Measurements from ENCODE around the gene PSMF1.

The PSMF1 gene

GRCh38 chr20:1164871-1165270, 46.5 kb downstream of the PSMF1 start:
- DNase-seq (ENCODE audit: low read depth in 2 of 2): no peak

DNA sequence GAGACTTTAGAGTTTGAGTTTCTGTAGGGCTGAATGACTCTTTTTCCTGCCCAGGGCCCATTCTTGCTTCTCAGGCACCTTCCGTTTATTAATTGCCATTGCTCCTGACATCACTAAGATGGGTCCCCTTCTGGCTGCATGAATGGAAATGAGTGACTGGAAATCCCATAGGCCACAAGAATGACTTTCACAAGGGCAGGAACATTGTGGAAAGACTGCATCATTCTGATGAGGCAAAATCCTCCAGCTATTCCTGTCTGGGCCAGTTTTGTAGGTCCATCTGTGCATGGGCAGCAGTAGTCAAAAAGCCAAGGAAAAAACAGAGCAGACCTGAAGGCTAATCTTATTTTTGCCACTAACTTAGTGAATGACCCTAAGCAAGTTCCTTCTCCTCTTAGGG, 47.1 kb downstream of the PSMF1 start:
- DNase-seq (ENCODE audit: low read depth in 2 of 2): no peak

GRCh38 chr20:1165941-1166340, 47.5 kb downstream of the PSMF1 start:
- no peak for DNase-seq (ENCODE audit: low read depth in 2 of 2)

DNA sequence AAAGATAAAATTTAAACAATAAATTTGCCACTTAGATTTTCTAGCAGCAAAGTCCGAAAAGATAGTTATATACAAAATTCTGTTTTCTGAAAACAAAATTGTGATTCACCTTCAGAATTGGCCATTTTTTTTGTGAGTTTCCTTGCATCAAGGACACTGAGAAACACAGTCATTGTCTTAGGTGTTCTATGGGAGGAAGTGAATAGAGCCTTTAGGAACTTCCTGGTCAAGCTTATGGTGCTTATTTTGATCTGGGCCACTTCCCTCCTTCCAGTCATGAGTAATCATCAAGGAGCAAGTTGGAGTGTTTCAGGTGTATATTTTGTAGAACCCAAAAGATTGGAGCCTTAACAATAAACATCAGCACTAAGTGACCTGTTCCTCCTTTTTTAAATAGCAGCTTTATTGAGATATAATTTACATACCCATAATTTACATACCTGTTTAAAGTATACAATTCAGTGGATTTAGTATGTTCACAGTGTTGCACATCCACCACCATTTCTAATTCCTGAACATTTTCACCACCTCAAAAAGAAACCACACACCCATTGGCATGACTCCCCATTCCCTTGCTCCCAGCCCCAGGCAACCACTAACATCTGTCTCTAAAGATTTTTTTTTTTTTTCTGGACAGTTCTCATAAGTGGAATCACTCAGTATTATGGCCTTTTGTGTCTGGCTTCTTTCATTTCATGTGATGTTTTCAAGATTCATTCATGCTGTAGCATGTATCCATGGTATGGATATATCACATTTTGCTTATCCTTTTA, 48.7 kb downstream of the PSMF1 start:
- DNase-seq (ENCODE audit: low read depth in 2 of 2): no peak

GRCh38 chr20:1169224-1169623, 50.8 kb downstream of the PSMF1 start:
- DNase-seq (ENCODE audit: low read depth in 2 of 2): no peak

- DNase-seq (ENCODE audit: low read depth in 2 of 2): no peak
These were observed 53.2 kb downstream of the PSMF1 start for GRCh38 chr20:1171461-1172093.

DNA sequence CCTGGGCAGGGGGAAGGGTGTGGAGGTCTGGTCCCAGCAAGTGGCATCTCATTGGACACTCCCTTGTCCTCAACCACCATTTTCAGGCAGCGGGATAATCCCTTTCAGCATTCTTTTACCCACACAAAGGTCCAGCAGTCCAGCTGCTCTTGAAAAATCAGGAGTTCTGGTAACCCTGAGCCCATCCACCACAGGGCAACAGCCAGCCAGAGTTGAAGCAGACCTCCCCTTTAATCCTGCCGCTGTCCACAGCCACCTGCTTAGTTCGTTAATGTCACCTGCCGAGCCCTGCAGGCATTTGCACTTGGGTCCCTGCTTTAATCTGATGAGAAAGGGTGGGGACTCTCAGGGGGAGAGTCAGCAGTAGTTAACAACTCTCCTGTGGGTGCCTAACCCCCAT, 55.3 kb downstream of the PSMF1 start:
- no peak for DNase-seq (ENCODE audit: low read depth in 2 of 2)

DNA sequence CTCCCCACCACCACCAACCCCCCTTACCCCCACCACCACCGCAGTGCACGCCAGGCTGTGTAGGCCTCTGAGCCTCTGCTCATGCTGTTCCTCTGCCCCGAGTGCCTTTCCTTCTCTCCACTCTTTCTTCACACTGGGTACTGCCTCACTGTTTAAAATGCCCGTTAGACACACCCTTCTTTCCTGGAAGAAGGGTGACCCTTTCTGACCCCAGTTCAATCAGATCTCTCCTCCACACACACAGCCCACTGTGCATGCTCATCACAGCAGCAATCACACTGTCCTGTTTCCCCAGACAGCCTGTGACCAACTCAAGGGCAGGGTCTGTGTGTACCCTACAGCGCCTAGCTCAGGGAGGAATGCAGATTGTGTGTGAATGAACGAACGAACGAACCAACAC, 56.4 kb downstream of the PSMF1 start:
- no peak for DNase-seq (ENCODE audit: low read depth in 2 of 2)

- DNase-seq (ENCODE audit: low read depth in 2 of 2): no peak
These were observed 59.3 kb downstream of the PSMF1 start for GRCh38 chr20:1177680-1178079.

DNA sequence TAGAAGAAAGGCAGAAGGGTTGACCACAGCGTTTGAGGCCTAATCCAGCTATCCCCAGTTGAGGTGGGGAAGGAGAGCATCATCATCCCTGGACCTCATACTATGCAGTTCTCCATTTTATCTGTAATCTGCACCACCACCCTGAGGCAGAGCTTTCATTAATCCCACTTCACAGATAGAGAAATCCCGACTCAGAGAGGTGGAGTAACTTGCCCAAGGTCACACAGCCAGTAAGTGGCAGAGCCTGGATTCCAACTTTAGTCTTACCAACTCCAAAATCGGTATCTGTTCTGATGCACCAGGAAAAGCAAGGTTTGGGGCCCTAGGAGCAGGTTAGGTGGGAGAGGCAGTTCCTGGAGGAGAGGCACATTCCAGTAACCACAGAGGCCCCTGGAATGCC, 59.7 kb downstream of the PSMF1 start:
- no peak for DNase-seq (ENCODE audit: low read depth in 2 of 2)

- no peak for DNase-seq (ENCODE audit: low read depth in 2 of 2)
These were observed 60.2 kb downstream of the PSMF1 start for GRCh38 chr20:1178623-1179022.

- DNase-seq (ENCODE audit: low read depth in 2 of 2): no peak
These were observed 62.5 kb downstream of the PSMF1 start for GRCh38 chr20:1180949-1181348.

DNA sequence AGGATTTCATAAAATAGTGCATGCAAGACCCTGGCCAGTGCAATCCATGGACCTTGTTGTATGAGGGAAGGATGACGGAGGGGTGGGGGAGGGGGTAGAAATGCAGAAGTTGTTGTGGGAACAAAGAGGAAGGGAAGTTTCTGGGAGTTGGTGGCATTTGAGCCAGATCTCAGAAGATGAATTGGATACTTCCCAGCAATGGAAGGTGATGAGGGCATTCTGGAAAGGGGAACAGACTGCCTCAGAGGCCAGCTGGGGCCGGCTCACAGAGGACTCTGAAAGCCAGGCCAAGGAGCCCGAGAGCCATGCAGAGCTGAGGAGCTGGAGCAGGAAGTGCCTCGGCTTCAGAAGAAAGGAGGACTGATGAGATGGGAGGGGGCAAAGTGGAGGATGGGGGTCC, 63.7 kb downstream of the PSMF1 start:
- DNase-seq (ENCODE audit: low read depth in 2 of 2): no peak

GRCh38 chr20:1183153-1183552, 64.8 kb downstream of the PSMF1 start:
- DNase-seq (ENCODE audit: low read depth in 2 of 2): no peak

DNA sequence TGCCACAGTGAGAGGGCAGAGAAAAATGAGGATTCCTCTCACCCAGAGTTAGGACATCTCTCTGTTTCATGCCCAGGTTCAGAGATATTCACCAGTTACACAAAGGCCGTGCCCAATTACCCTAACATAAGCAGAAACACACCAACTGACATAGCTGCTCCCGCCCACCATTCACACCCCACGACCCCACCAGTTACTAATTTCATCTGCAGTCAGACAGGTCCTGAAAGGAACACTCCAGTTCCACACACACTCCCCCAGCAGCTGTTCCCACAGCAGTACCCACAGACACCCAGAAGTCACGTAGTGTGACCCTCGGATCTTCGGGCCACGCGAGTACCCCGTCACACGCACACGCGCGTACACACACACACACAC, 65.8 kb downstream of the PSMF1 start:
- DNase-seq (ENCODE audit: low read depth in 2 of 2): no peak

GRCh38 chr20:1184638-1185315, 66.4 kb downstream of the PSMF1 start, which contains the start of gene TMEM74B:
TMEM74B (minus strand) TSS chr20:1184981; CDS start chr20:1183801, 1,180 bp downstream.
- DNase-seq (ENCODE audit: low read depth in 2 of 2): no peak

- DNase-seq (ENCODE audit: low read depth in 2 of 2): no peak
These were observed 66.9 kb downstream of the PSMF1 start for GRCh38 chr20:1185316-1185741.

- DNase-seq (ENCODE audit: low read depth in 2 of 2): no peak
These were observed 67.5 kb downstream of the PSMF1 start for GRCh38 chr20:1185790-1186334.

GRCh38 chr20:1186367-1186991, 68.1 kb downstream of the PSMF1 start:
- DNase-seq (ENCODE audit: low read depth in 2 of 2): no peak

DNA sequence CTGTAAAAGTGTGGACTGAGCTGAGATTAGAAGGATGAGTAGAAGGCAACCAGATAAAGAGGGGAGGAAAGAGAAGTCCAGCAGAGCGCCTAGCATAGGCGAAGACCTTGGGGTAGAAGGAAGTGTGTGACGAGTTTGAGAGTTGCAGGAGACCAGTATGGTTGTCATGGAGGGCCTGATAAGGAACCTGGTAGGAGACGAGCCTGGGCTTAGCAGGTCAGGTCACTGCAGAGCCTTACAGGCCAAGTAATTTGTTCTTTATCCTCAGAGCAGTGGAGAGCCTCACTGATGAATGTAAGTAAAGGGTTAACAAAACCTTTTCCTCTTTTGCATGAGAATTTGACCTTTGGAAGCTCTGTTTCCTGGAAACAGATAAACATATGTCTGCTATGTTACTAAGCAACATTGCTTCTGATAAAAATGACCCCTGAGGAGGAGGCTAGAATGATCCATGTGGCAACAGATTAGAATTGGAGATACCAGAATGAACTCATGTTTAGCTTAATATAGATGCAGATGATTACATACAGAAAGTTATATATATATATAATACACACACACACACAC, 69.3 kb downstream of the PSMF1 start:
- DNase-seq (ENCODE audit: low read depth in 2 of 2): no peak

DNA sequence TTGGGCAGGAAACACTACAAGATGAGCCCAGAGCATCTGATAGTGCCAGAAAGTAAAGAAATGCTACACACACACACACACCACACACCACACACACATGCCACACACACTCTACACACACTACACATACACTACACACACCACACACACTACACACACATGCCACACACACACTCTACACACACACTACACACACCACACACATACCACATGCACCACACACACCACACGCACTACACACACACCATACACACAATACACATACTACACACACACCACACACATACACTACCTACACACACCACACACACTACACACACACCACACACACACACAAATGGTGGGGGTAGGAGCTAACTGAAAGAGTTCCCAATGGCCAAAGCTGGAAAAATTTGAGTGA, 69.9 kb downstream of the PSMF1 start:
- DNase-seq (ENCODE audit: low read depth in 2 of 2): no peak

DNA sequence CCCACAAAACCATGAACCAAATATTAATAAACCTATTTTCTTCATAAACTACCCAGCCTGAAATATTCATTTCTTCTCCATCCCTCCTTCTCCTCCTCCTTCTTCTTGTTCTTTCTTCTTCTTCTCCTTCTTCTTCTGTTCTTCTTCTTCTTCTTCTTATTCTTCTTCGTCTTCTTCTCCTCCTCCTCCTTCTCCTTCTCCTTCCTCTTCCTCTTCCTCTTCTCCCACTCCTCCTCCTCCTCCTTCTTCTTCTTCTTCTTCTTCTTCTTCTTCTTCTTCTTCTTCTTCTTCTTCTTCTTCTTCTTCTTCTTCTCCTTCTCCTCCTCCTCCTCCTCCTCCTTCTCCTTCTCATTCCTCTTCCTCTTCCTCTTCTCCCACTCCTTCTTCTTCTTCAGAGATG, 71.4 kb downstream of the PSMF1 start:
- no peak for DNase-seq (ENCODE audit: low read depth in 2 of 2)
